Measurements from ENCODE around the gene NPFFR1.
A peak's percentile ranks its signal among the peaks of the same experiment; 100 is the strongest.

The NPFFR1 gene

GRCh38 chr10:70306181-70306705 lies 22.4 kb upstream of the NPFFR1 start:
- Mint-ChIP-seq H3K9me3 (no peaks in the 10 kb centered on the region), H3K4me3 (no peak overlapping the region), H3K4me1 (ENCODE audit: low read depth) (peaks cover 47% of the 10 kb centered on the region), H3K36me3 (ENCODE audit: low read depth) (no peaks in the 10 kb centered on the region), H3K27me3 (peaks cover 67% of the 10 kb centered on the region), H3K27ac (no peak overlapping the region)
- intact Hi-C loops (cut with micrococcal nuclease) = no loop called here

- peaks cover 62% of the 10 kb centered on the region for H3K4me1 Mint-ChIP-seq (ENCODE audit: low read depth)
- H3K36me3 Mint-ChIP-seq (ENCODE audit: low read depth) = no peaks in the 10 kb centered on the region
- intact Hi-C loops (cut with micrococcal nuclease) = no loop called here
- H3K27ac Mint-ChIP-seq = no peak overlapping the region
- no peak overlapping the region for H3K4me3 Mint-ChIP-seq
- H3K27me3 Mint-ChIP-seq = peaks cover 66% of the 10 kb centered on the region
- no peaks in the 10 kb centered on the region for H3K9me3 Mint-ChIP-seq
Measured at GRCh38 chr10:70303730-70304129, 19.9 kb upstream of the NPFFR1 start.

GRCh38 chr10:70302292-70302691 lies 18.5 kb upstream of the NPFFR1 start:
- no peaks in the 10 kb centered on the region for H3K36me3 Mint-ChIP-seq (ENCODE audit: low read depth)
- H3K4me3 Mint-ChIP-seq = peak overlapping the region; percentile 53
- H3K27ac Mint-ChIP-seq = peak overlapping the region; percentile 18
- peaks cover 53% of the 10 kb centered on the region for H3K4me1 Mint-ChIP-seq (ENCODE audit: low read depth)
- intact Hi-C loops (cut with micrococcal nuclease) = no loop called here
- H3K9me3 Mint-ChIP-seq = no peaks in the 10 kb centered on the region
- peaks cover 55% of the 10 kb centered on the region for H3K27me3 Mint-ChIP-seq

DNA sequence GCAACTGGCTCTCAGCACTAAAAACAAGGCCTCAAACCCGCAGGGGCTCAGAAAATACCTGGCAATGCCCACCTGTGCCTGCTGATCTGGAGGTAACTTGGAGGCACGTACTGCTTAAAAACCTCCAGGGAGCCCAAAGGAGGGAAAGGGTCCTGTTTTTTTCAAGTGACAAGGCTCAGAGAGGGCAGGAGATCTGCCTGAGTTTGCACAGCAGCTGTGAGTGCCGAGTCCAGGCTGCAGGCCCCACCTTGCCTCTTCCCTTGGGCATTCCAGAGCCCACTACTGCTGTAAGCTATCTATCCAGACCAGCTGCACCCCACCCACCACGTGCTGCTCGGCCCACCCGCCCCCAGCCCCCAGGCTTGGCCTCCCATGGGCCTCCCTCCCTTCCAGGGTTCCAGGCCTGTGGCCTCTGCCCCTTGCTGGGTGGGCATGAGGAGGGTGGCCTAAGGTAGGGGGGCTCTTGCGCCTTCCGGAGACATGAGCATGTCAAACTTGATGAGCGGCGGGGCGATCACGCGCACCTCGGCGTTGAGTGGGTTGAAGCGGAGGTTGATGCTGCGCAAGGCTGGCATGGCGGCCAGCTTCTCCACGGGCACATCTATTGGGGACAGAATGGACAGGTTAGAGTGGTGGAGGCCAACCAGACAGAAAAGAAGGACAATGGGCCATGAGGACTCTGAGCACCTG lies 17.2 kb upstream of the NPFFR1 start:
- intact Hi-C loops (cut with micrococcal nuclease) = no loop called here
- no peak overlapping the region for H3K4me3 Mint-ChIP-seq
- peaks cover 52% of the 10 kb centered on the region for H3K27me3 Mint-ChIP-seq
- H3K36me3 Mint-ChIP-seq (ENCODE audit: low read depth) = no peaks in the 10 kb centered on the region
- peaks cover 56% of the 10 kb centered on the region for H3K4me1 Mint-ChIP-seq (ENCODE audit: low read depth)
- H3K9me3 Mint-ChIP-seq = no peaks in the 10 kb centered on the region
- H3K27ac Mint-ChIP-seq = no peak overlapping the region

DNA sequence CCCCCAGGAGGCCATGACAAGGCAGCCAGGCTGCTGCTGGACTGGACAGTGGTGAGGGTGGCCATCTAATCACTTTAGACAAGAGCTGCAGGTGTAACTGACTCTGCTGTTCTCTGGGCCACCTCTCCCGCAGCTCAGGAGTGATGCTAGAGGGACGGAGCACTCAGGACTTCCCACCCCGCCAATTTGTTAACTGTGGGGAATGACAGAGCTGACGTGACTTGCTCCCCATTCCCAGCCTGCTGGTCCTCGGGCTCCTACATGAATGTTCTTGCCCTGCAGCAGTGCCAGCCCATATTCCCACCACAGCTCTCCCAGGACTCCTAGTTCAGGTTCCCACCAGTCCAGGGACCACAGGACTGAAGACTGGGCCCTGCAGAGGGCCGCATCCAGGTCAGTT lies 16.7 kb upstream of the NPFFR1 start:
- H3K36me3 Mint-ChIP-seq (ENCODE audit: low read depth) = no peaks in the 10 kb centered on the region
- H3K4me3 Mint-ChIP-seq = no peak overlapping the region
- peaks cover 57% of the 10 kb centered on the region for H3K4me1 Mint-ChIP-seq (ENCODE audit: low read depth)
- H3K9me3 Mint-ChIP-seq = no peaks in the 10 kb centered on the region
- H3K27ac Mint-ChIP-seq = no peak overlapping the region
- intact Hi-C loops (cut with micrococcal nuclease) = no loop called here
- H3K27me3 Mint-ChIP-seq = peaks cover 51% of the 10 kb centered on the region

DNA sequence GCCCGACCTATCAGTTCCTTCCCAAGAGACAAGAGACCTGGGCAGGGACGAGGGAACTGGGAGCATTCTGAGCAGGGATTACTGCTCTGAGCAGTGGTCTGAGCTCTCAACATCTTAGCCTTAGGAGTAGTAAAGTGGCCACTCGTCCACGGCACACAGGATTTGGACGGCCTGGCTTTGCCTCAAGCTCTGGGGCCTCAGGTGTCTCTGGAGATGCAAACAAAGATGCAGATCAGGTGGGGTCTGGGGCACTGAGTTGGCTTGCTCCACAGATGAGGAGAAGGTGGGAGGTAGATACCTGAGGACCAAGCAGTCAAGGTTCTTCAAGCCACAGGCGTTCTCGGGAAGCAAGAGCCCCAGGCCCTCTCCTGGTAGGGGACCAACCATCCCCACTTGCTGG lies 16.1 kb upstream of the NPFFR1 start:
- Mint-ChIP-seq H3K9me3 (no peaks in the 10 kb centered on the region), H3K27me3 (peaks cover 53% of the 10 kb centered on the region), H3K4me1 (ENCODE audit: low read depth) (peaks cover 61% of the 10 kb centered on the region), H3K4me3 (no peak overlapping the region), H3K27ac (no peak overlapping the region), H3K36me3 (ENCODE audit: low read depth) (no peaks in the 10 kb centered on the region)
- intact Hi-C loops (cut with micrococcal nuclease) = no loop called here

DNA sequence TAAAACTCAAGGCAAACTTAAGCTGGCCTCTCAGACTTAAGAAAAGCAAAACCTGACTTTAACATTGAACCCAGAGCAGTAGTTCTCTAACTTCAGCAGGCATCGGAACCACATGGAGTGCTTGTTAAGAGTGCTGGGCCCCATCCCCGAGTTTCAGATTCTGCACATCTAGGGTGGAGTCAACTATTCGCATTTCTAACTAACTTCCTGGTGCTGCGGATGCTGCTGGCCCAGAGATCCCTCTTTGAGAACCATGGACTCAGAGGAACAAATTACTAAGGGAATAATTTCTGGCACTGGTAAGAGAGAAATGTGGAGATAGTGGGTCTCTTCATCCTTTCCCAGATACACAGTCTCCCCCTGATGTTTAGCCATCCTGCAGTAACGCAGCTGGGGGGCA lies 14.6 kb upstream of the NPFFR1 start:
- intact Hi-C loops (cut with micrococcal nuclease) = no loop called here
- H3K9me3 Mint-ChIP-seq = no peaks in the 10 kb centered on the region
- H3K4me3 Mint-ChIP-seq = no peak overlapping the region
- H3K27ac Mint-ChIP-seq = no peak overlapping the region
- no peaks in the 10 kb centered on the region for H3K36me3 Mint-ChIP-seq (ENCODE audit: low read depth)
- H3K4me1 Mint-ChIP-seq (ENCODE audit: low read depth) = peaks cover 56% of the 10 kb centered on the region
- peaks cover 57% of the 10 kb centered on the region for H3K27me3 Mint-ChIP-seq

DNA sequence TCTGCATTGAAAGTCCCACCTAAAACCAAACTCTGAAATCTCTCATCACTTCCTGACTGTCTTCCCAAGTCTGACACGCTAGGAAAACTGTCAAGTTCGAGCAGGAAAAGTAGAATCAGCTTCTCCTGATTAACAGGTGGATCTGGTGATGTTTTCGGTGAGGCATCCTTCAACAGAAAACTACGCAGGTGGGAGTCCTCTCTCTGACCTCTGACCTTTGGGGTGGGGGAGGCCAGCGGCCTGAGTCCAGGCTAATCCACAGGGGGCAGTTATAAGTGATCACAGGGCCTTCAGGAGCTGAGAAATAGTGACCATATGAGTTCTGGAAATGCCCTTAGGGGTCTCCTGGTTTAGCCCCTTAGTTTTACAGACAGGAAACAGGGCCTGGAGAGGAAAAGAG lies 13.4 kb upstream of the NPFFR1 start:
- Mint-ChIP-seq H3K9me3 (no peaks in the 10 kb centered on the region), H3K4me3 (no peak overlapping the region), H3K27ac (no peak overlapping the region), H3K27me3 (peaks cover 68% of the 10 kb centered on the region), H3K4me1 (ENCODE audit: low read depth) (peaks cover 53% of the 10 kb centered on the region), H3K36me3 (ENCODE audit: low read depth) (no peaks in the 10 kb centered on the region)
- intact Hi-C loops (cut with micrococcal nuclease) = no loop called here

GRCh38 chr10:70296406-70296899 lies 12.6 kb upstream of the NPFFR1 start:
- Mint-ChIP-seq H3K27me3 (peaks cover 73% of the 10 kb centered on the region), H3K4me3 (no peak overlapping the region), H3K36me3 (ENCODE audit: low read depth) (no peaks in the 10 kb centered on the region), H3K9me3 (no peaks in the 10 kb centered on the region), H3K4me1 (ENCODE audit: low read depth) (peaks cover 47% of the 10 kb centered on the region), H3K27ac (peak overlapping the region; percentile 25)
- intact Hi-C loops (cut with micrococcal nuclease) = no loop called here

- intact Hi-C loops (cut with micrococcal nuclease) = no loop called here
- Mint-ChIP-seq H3K9me3 (no peaks in the 10 kb centered on the region), H3K4me1 (ENCODE audit: low read depth) (peaks cover 42% of the 10 kb centered on the region), H3K36me3 (ENCODE audit: low read depth) (no peaks in the 10 kb centered on the region), H3K27me3 (peaks cover 73% of the 10 kb centered on the region), H3K27ac (peak overlapping the region; percentile 25), H3K4me3 (no peak overlapping the region)
Measured at GRCh38 chr10:70295926-70296325, 12.1 kb upstream of the NPFFR1 start.

- intact Hi-C loops (cut with micrococcal nuclease) = no loop called here
- peaks cover 71% of the 10 kb centered on the region for H3K27me3 Mint-ChIP-seq
- H3K4me1 Mint-ChIP-seq (ENCODE audit: low read depth) = peaks cover 37% of the 10 kb centered on the region
- H3K36me3 Mint-ChIP-seq (ENCODE audit: low read depth) = no peaks in the 10 kb centered on the region
- H3K27ac Mint-ChIP-seq = no peak overlapping the region
- H3K9me3 Mint-ChIP-seq = no peaks in the 10 kb centered on the region
- no peak overlapping the region for H3K4me3 Mint-ChIP-seq
Measured at GRCh38 chr10:70295321-70295720, 11.5 kb upstream of the NPFFR1 start.

DNA sequence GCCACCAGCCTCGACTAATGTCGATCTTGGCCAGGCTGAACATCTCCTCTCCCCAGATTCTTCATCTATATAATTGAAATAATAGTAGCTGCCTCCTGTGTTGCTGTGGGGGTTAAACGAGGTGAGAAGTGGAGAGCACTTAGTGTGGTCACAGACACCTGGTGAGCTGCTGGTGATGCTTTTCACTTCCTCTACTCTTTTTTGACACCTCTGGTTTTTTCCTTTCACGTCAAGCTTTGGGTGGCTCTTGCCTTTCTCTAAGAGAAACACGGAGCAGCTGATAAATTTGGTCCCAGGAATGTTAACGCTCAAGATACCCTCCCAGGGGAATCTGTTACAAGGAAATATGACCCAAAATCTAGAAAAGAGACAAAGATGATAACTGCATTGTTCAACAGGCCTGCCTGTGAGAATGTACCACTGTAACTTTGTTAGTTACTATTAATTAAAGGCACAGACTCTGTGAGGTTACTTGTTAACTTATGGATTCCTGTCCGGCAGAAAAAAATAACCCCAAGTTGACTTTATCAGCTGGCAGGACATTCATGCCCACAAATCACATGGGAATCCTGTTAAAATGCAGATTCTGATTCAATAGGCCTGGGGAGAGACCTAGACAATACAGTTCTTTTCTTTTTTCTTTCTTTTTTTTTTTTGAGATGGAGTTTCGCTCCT lies 9.5 kb upstream of the NPFFR1 start:
- Mint-ChIP-seq H3K9me3 (no peaks in the 10 kb centered on the region), H3K27me3 (peaks cover 66% of the 10 kb centered on the region), H3K27ac (no peak overlapping the region), H3K4me1 (ENCODE audit: low read depth) (peaks cover 22% of the 10 kb centered on the region), H3K4me3 (no peak overlapping the region), H3K36me3 (ENCODE audit: low read depth) (no peaks in the 10 kb centered on the region)
- intact Hi-C loops (cut with micrococcal nuclease) = no loop called here

- Mint-ChIP-seq H3K36me3 (ENCODE audit: low read depth) (no peaks in the 10 kb centered on the region), H3K4me1 (ENCODE audit: low read depth) (peaks cover 19% of the 10 kb centered on the region), H3K4me3 (no peak overlapping the region), H3K27ac (no peak overlapping the region), H3K9me3 (no peaks in the 10 kb centered on the region), H3K27me3 (peaks cover 75% of the 10 kb centered on the region)
- intact Hi-C loops (cut with micrococcal nuclease) = no loop called here
Measured at GRCh38 chr10:70292004-70292403, 8.2 kb upstream of the NPFFR1 start.

DNA sequence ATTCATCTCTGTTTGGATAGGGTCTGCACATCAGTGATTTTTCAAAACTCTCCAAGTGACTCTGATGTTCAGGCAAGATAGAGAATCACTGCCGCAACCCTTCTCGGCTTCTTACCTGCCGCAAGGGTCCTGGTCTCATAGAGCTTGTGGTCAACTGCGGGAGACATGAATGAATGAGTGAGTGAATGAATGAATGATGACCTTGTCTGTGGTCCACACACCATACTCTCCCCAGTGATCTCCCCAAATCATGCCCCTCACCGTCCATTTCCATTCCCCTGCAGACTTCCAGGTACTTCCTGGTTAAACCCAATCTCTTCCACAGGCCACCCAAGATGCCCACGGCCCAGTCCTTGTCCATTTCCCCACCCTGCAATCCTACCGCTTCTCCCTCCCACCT lies 5.9 kb upstream of the NPFFR1 start:
- no peak overlapping the region for H3K27ac Mint-ChIP-seq

More for the DNA sequence above, 5.9 kb upstream of the NPFFR1 start:
- H3K4me1 Mint-ChIP-seq (ENCODE audit: low read depth) = peaks cover 14% of the 10 kb centered on the region
- no peaks in the 10 kb centered on the region for H3K9me3 Mint-ChIP-seq
- no peak overlapping the region for H3K4me3 Mint-ChIP-seq
- H3K36me3 Mint-ChIP-seq (ENCODE audit: low read depth) = no peaks in the 10 kb centered on the region
- intact Hi-C loops (cut with micrococcal nuclease) = no loop called here
- H3K27me3 Mint-ChIP-seq = peaks cover 68% of the 10 kb centered on the region

Data from dendritic cell treated with granulocyte-macrophage colony-stimulating factor and Interleukin-4, amounts not matched to agents 40 ng/mL and 50 ng/mL, for 4 days (primary cell).